Loucy (cell line): ENCODE measurements around the gene PRR22.
A peak's percentile ranks its signal among the peaks of the same experiment; 100 is the strongest.

Experiments used
- H2AFZ ChIP-seq: fragments of 200-600 bp; sonication (generic); 2 replicates; pipeline ENCODE4 v1.6.0; 2016; ENCODE audit warnings: antibody characterized with exemption, mild to moderate bottlenecking, low read length, moderate library complexity
- H3F3A ChIP-seq: fragments of 200-600 bp; 2 replicates; pipeline ENCODE4 v1.6.0; 2016; ENCODE audit warnings: antibody characterized with exemption, low read depth, mild to moderate bottlenecking
- H3K27me3 ChIP-seq: fragments of 200-600 bp; sonication (generic); 2 replicates; pipeline ENCODE4 v1.6.1; 2014; ENCODE audit warnings: low read length, mild to moderate bottlenecking; ENCODE audit not compliant: insufficient read depth, poor library complexity, severe bottlenecking
- H3K36me3 ChIP-seq: fragments of 200-600 bp; sonication (generic); 2 replicates; pipeline ENCODE4 v1.6.1; 2016; ENCODE audit warnings: low read length; ENCODE audit not compliant: insufficient read depth
- H3K4me1 ChIP-seq: fragments of 200-600 bp; sonication (generic); 2 replicates; pipeline ENCODE4 v1.5.1; 2014; ENCODE audit warnings: low read length, mild to moderate bottlenecking; ENCODE audit not compliant: insufficient read depth, poor library complexity, severe bottlenecking
- H3K4me2 ChIP-seq: fragments of 200-600 bp; sonication (generic); 2 replicates; pipeline ENCODE4 v1.6.0; 2014; ENCODE audit warnings: antibody characterized with exemption, low read length, low read depth, mild to moderate bottlenecking; ENCODE audit not compliant: poor library complexity, severe bottlenecking
- H3K4me3 ChIP-seq: fragments of 200-600 bp; sonication (generic); 2 replicates; pipeline ENCODE4 v1.5.1; 2014; ENCODE audit warnings: low read length, mild to moderate bottlenecking, mixed read lengths; ENCODE audit not compliant: poor library complexity, severe bottlenecking
- H3K79me2 ChIP-seq: fragments of 200-600 bp; sonication (generic); 2 replicates; pipeline ENCODE4 v1.6.1; 2014; ENCODE audit warnings: low read length; ENCODE audit not compliant: insufficient read depth
- H3K9ac ChIP-seq: fragments of 200-600 bp; sonication (generic); 2 replicates; pipeline ENCODE4 v1.6.0; 2014; ENCODE audit warnings: mild to moderate bottlenecking, low read depth, low read length, moderate library complexity; ENCODE audit not compliant: poor library complexity, severe bottlenecking
- H3K9me2 ChIP-seq: fragments of 200-600 bp; sonication (generic); replicated peaks from 2 replicates; pipeline ENCODE4 v1.6.1; 2016; ENCODE audit warnings: low read depth, low read length, mixed read lengths
- H3K9me3 ChIP-seq: fragments of 200-600 bp; sonication (generic); 2 replicates; pipeline ENCODE4 v1.6.1; 2014; ENCODE audit warnings: mild to moderate bottlenecking, antibody characterized with exemption, low read length, low read depth; ENCODE audit not compliant: insufficient read depth
- H4K20me1 ChIP-seq: fragments of 200-600 bp; sonication (generic); 2 replicates; pipeline ENCODE4 v1.6.0; 2014; ENCODE audit warnings: antibody characterized with exemption, low read length, mild to moderate bottlenecking; ENCODE audit not compliant: insufficient read depth, poor library complexity, severe bottlenecking
- CTCF ChIP-seq: fragments of 200-600 bp; sonication (generic); conservative IDR thresholded peaks from 2 replicates; pipeline ENCODE4 v1.5.1; 2014; ENCODE audit warnings: mild to moderate bottlenecking, antibody characterized with exemption, low read length
- EZH2phosphoT487 ChIP-seq: fragments of 200-600 bp; IDR thresholded peaks from 2 replicates; pipeline ENCODE4 v1.6.1; 2018; ENCODE audit warnings: antibody characterized with exemption, mild to moderate bottlenecking, moderate library complexity, borderline replicate concordance

The PRR22 gene

DNA sequence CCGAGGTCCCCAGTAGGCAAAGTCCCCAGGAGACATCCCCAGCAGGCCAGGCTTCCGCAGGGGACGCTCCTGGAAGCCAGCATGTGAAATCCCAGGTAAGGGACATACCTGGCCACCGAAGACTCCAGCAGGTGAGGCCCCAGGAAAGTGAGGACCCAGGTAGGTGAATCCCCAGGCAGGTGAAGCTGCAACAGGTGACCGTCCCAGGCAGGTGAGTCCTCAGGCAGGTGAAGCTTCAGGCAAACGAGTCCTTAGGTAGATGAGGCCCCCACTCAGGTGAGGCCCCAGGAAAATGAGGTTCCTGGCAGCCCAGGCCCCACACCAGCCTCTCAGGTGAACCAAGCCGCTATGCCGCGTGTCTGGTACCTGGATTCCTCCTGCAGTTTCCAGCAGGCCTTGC lies 46.6 kb upstream of the PRR22 start:
- Histone ChIP-seq H4K20me1 (no peaks in the 10 kb centered on the region), H3K4me3 (no peak overlapping the region), H3K79me2 (no peaks in the 10 kb centered on the region), H3K4me2 (no peak overlapping the region), H3K9me3 (no peaks in the 10 kb centered on the region), H3K9ac (no peak overlapping the region), H3K27me3 (no peaks in the 10 kb centered on the region), H3K36me3 (no peaks in the 10 kb centered on the region), H2AFZ (no peak overlapping the region), H3K4me1 (peaks cover 10% of the 10 kb centered on the region), H3F3A (no peaks in the 10 kb centered on the region), H3K9me2 (no peaks in the 10 kb centered on the region)
- TF ChIP-seq EZH2phosphoT487 (no peak), CTCF (no peak)

DNA sequence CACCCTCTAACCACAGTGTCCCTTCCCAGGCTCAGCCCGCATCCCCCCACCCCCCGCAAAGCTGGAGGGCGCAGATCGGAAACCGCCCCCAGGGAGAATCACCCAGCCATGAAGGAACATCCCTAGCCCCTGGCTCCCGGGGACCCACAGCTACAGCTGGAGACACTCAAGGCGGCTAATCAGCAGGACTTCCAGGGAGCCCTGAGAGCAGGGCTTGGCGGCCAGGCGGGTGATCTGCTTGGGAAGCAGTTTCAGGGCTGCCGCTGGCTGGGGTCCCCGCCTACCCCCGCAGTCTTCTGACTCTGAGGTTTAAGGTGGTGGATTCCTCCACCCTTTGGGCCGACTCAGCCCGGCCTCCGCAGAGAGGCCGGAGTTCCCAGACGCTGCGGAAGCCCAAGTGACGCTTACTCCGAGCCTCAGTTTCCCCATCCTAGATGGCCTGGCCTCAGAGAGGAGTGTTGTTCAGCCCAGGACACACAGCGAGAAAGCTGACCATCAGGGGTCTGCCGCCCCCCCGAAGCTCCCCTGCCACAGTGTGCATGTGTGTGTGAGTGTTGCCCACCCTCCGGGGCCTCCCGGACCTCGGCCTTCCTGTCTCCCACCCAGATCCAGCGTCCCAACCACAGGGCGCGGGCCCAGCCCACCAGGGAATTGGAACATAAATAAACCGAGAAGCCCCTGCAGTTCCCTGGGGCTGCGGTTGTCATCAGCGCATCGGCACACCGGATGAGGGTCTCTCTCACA lies 45.2 kb upstream of the PRR22 start:
- peak overlapping the region; percentile 26 for H3K4me2 ChIP-seq

DNA sequence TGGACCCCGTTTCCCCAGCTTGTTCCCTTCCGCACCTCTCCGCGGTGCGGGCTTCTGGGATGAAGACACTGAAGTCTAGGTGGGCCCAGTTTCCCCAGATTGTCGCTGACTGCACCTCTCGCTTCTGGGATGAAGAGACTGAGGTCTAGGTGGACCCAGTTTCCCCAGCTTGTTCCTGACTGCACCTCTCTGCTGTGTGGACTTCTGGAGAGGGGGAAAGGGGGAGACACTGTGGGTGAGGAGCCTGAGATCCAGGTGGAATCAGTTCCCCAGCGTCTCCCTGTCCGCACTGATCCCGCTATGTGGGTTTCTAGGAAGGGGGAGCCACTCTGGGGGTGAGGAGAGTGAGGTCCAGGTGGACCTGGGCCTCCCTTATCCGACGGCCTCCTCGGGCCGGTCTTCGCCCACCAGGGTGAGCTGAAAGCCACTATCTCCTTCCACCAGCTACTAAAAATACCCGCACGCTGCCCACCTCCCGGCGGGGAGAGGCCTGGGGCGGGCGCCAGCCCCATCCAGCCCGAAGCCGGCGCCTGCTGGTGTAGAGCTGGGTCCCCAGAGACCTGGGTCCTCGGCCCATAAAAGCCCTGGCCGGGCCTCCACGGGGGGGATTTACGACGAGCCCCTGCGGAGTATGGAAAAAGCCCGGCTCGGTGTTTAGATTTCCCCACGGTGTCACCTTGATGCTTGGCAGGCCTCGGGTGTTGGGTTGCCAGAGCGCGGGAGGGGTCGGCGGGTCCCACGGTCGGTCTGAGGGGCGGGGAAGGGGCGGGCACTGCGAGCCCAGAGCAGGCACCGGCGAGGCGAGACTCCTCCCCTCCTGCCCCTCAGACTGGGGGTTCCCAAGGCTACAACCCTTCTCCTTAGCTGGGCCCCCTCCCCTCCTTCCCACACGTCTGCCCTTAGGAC lies 44.4 kb upstream of the PRR22 start:
- no peaks in the 10 kb centered on the region for H3K36me3 ChIP-seq
- no peaks in the 10 kb centered on the region for H3F3A ChIP-seq
- TF ChIP-seq CTCF (no peak), EZH2phosphoT487 (no peak)
- no peaks in the 10 kb centered on the region for H3K27me3 ChIP-seq
- peak overlapping the region; percentile 26 for H3K4me2 ChIP-seq
- peaks cover 10% of the 10 kb centered on the region for H3K4me1 ChIP-seq
- no peak overlapping the region for H3K9ac ChIP-seq
- no peak overlapping the region for H3K4me3 ChIP-seq
- no peaks in the 10 kb centered on the region for H3K9me3 ChIP-seq
- H3K79me2 ChIP-seq = no peaks in the 10 kb centered on the region
- H2AFZ ChIP-seq = peak overlapping the region; percentile 70; the same call in 1 of the 2 replicates
- H4K20me1 ChIP-seq = no peaks in the 10 kb centered on the region
- H3K9me2 ChIP-seq = no peaks in the 10 kb centered on the region

More for the DNA sequence above, 45.2 kb upstream of the PRR22 start:
- Histone ChIP-seq H3K4me1 (peaks cover 10% of the 10 kb centered on the region), H3K36me3 (no peaks in the 10 kb centered on the region), H3K79me2 (no peaks in the 10 kb centered on the region), H3K27me3 (no peaks in the 10 kb centered on the region), H3K9ac (no peak overlapping the region), H3K9me2 (no peaks in the 10 kb centered on the region), H3K9me3 (no peaks in the 10 kb centered on the region), H4K20me1 (no peaks in the 10 kb centered on the region), H2AFZ (no peak overlapping the region; the same call in 1 of the 2 replicates), H3K4me3 (no peak overlapping the region), H3F3A (no peaks in the 10 kb centered on the region)
- no peak for TF ChIP-seq EZH2phosphoT487
- no peak for TF ChIP-seq CTCF
